Measurements from ENCODE around the gene TMTC4. TPM values are rescaled to one million over a fixed set of nuclear protein-coding genes. Genes with fewer than 3 reads are reported as not detected.
"Not testable (repeated sequence)": the region's sequence is repeated elsewhere in the genome, so short reads cannot be mapped to it uniquely, and the experiment has no call there.

Gene TMTC4
- total RNA-seq, 1 experiment from 2014 or later: 45.5 TPM

DNA sequence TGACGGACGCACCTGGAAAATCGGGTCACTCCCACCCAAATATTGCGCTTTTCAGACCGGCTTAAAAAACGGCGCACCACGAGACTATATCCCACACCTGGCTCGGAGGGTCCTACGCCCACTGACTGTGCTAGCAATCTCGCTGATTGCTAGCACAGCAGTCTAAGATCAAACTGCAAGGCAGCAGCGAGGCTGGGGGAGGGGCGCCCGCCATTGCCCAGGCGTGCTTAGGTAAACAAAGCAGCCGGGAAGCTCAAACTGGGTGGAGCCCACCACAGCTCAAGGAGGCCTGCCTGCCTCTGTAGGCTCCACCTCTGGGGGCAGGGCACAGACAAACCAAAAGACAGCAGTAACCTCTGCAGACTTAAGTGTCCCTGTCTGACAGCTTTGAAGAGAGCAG lies 23.7 kb upstream of the TMTC4 start:
- H3K27me3 Mint-ChIP-seq (ENCODE audit: low read depth); POLR2A ChIA-PET; H3K36me3 Mint-ChIP-seq; H3K27ac Mint-ChIP-seq; H3K9me3 Mint-ChIP-seq; ATAC-seq; CTCF ChIA-PET: not testable (repeated sequence)
- Mint-ChIP-seq H3K4me1 (peaks cover 18% of the 10 kb centered on the region), H3K4me3 (peak overlapping the region; percentile 51)
- peak; percentile 35 for DNase-seq (ENCODE audit: low spot score)

DNA sequence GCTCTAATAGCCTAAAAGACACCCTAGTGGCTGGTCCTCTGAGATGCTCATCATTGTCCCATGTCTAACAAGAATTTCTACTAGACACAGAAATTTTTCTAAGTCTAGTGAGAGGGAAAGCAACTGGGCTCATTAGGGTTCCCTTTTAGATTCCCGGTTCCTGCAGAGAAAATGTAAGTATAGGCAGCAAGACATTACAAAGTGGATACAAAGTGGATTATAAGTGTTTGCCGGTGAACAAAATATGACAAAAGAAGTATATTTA lies 20.8 kb upstream of the TMTC4 start:
- Mint-ChIP-seq H3K9me3 (peaks cover 24% of the 10 kb centered on the region), H3K27me3 (ENCODE audit: low read depth) (peaks cover 5% of the 10 kb centered on the region; the same call in 1 of the 2 replicates), H3K27ac (no peak overlapping the region), H3K36me3 (peaks cover 13% of the 10 kb centered on the region), H3K4me3 (no peak overlapping the region), H3K4me1 (peaks cover 18% of the 10 kb centered on the region)
- CTCF ChIA-PET: interaction anchor here (0.8 to 1.5 kb wide), 5 partner anchors 13 to 120 kb away, joined by 3 to 8 read pairs (median 4); partner anchors contain the start of gene TMTC4
- DNase-seq (ENCODE audit: low spot score): no peak
- TF ChIP-seq FOXK1 (CRISPR knock-in tag; IDR thresholded peaks at IDR 0.05) (no peak), CREB1 (CRISPR knock-in tag; IDR thresholded peaks at IDR 0.05) (no peak), JAZF1 (CRISPR knock-in tag; IDR thresholded peaks at IDR 0.05) (no peak), CREM (CRISPR knock-in tag; IDR thresholded peaks at IDR 0.05) (no peak), MXD4 (CRISPR knock-in tag; IDR thresholded peaks at IDR 0.05; ENCODE audit: borderline replicate concordance) (no peak), GTF2I (CRISPR knock-in tag; conservative IDR thresholded peaks at IDR 0.05) (no peak), ETV6 (CRISPR knock-in tag; IDR thresholded peaks at IDR 0.05) (no peak), MYBL2 (CRISPR knock-in tag; IDR thresholded peaks at IDR 0.05) (no peak), ELF4 (CRISPR knock-in tag; IDR thresholded peaks at IDR 0.05; ENCODE audit: low read depth) (no peak), ZNF219 (CRISPR knock-in tag; IDR thresholded peaks at IDR 0.05; ENCODE audit: borderline replicate concordance) (no peak), SP1 (CRISPR knock-in tag; conservative IDR thresholded peaks at IDR 0.05) (no peak), HMGA2 (CRISPR knock-in tag; IDR thresholded peaks at IDR 0.05) (no peak)
- TF ChIP-seq, protein P1, sequence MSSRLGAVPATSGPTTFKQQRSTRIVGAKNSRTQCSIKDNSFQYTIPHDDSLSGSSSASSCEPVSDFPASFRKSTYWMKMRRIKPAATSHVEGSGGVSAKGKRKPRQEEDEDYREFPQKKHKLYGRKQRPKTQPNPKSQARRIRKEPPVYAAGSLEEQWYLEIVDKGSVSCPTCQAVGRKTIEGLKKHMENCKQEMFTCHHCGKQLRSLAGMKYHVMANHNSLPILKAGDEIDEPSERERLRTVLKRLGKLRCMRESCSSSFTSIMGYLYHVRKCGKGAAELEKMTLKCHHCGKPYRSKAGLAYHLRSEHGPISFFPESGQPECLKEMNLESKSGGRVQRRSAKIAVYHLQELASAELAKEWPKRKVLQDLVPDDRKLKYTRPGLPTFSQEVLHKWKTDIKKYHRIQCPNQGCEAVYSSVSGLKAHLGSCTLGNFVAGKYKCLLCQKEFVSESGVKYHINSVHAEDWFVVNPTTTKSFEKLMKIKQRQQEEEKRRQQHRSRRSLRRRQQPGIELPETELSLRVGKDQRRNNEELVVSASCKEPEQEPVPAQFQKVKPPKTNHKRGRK (CRISPR knock-in tag; IDR thresholded peaks at IDR 0.05; ENCODE audit: borderline replicate concordance): no peak
- TF ChIP-seq, protein P2, sequence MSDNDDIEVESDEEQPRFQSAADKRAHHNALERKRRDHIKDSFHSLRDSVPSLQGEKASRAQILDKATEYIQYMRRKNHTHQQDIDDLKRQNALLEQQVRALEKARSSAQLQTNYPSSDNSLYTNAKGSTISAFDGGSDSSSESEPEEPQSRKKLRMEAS (CRISPR knock-in tag; IDR thresholded peaks at IDR 0.05): no peak
- TF ChIP-seq, protein P3, sequence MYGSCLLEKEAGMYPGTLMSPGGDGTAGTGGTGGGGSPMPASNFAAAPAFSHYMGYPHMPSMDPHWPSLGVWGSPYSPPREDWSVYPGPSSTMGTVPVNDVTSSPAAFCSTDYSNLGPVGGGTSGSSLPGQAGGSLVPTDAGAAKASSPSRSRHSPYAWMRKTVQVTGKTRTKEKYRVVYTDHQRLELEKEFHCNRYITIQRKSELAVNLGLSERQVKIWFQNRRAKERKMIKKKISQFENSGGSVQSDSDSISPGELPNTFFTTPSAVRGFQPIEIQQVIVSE (CRISPR knock-in tag; IDR thresholded peaks at IDR 0.05; ENCODE audit: borderline replicate concordance): no peak
- TF ChIP-seq, protein P4, sequence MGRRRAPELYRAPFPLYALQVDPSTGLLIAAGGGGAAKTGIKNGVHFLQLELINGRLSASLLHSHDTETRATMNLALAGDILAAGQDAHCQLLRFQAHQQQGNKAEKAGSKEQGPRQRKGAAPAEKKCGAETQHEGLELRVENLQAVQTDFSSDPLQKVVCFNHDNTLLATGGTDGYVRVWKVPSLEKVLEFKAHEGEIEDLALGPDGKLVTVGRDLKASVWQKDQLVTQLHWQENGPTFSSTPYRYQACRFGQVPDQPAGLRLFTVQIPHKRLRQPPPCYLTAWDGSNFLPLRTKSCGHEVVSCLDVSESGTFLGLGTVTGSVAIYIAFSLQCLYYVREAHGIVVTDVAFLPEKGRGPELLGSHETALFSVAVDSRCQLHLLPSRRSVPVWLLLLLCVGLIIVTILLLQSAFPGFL (CRISPR knock-in tag; IDR thresholded peaks at IDR 0.05; ENCODE audit: borderline replicate concordance): no peak
- ATAC-seq: no peak
- POLR2A ChIA-PET: no interaction called here

DNA sequence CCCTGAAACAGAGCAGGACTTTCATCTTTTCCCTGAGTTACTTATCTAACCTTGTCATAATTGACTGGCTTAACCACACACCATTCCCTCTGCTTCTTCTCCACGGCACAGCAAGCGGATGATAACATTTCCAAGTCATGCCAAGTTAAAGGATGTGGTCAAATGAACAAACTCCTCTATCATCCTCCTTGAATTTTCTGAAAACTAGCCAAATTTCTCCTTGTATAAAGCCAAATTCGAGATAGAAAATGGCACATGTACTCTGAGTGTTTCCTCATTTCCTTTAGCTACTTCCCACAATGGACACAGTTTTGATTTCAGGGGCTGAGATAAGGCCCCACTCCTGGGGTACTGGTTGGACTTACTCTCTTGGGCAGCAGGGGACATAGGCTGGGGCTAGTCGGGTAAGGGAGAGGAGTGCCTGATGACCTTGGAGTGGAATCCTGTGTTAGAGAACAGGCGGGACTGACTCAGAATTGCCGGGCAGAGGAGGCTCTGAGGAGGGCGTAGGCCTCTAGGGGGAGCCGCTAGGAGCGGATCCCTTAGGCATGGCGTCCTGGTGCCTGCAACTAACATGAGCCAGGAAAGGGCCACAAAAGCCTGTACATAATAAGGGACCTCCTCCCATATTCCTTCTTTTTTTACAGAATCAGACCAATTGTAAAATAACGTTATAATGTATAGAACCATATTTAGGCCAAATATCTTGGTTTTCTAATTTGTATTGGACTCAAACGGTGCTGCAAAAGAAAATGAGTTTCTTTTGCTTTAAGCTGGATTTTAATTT lies 20.3 kb upstream of the TMTC4 start:
- Mint-ChIP-seq H3K4me3 (no peak overlapping the region), H3K36me3 (peaks cover 17% of the 10 kb centered on the region), H3K27ac (no peak overlapping the region), H3K27me3 (ENCODE audit: low read depth) (peaks cover 5% of the 10 kb centered on the region; the same call in 1 of the 2 replicates), H3K9me3 (peaks cover 29% of the 10 kb centered on the region), H3K4me1 (peaks cover 18% of the 10 kb centered on the region)
- CTCF ChIA-PET: interaction anchor here (0.8 to 1.5 kb wide), 6 partner anchors 14 to 121 kb away, joined by 3 to 8 read pairs (median 4); partner anchors contain the start of gene TMTC4
- ATAC-seq: peak; percentile 100
- peak; percentile 79 for DNase-seq (ENCODE audit: low spot score)
- POLR2A ChIA-PET: no interaction called here
- TF ChIP-seq TEAD4 (CRISPR knock-in tag; IDR thresholded peaks at IDR 0.05) (no peak), ESRRA (CRISPR knock-in tag; IDR thresholded peaks at IDR 0.05; ENCODE audit: borderline replicate concordance) (no peak)
- TF ChIP-seq, protein P5, sequence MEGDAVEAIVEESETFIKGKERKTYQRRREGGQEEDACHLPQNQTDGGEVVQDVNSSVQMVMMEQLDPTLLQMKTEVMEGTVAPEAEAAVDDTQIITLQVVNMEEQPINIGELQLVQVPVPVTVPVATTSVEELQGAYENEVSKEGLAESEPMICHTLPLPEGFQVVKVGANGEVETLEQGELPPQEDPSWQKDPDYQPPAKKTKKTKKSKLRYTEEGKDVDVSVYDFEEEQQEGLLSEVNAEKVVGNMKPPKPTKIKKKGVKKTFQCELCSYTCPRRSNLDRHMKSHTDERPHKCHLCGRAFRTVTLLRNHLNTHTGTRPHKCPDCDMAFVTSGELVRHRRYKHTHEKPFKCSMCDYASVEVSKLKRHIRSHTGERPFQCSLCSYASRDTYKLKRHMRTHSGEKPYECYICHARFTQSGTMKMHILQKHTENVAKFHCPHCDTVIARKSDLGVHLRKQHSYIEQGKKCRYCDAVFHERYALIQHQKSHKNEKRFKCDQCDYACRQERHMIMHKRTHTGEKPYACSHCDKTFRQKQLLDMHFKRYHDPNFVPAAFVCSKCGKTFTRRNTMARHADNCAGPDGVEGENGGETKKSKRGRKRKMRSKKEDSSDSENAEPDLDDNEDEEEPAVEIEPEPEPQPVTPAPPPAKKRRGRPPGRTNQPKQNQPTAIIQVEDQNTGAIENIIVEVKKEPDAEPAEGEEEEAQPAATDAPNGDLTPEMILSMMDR (IDR thresholded peaks at IDR 0.05): peak; percentile 28; the same call in 1 of the 2 replicates
- TF ChIP-seq, protein P6, sequence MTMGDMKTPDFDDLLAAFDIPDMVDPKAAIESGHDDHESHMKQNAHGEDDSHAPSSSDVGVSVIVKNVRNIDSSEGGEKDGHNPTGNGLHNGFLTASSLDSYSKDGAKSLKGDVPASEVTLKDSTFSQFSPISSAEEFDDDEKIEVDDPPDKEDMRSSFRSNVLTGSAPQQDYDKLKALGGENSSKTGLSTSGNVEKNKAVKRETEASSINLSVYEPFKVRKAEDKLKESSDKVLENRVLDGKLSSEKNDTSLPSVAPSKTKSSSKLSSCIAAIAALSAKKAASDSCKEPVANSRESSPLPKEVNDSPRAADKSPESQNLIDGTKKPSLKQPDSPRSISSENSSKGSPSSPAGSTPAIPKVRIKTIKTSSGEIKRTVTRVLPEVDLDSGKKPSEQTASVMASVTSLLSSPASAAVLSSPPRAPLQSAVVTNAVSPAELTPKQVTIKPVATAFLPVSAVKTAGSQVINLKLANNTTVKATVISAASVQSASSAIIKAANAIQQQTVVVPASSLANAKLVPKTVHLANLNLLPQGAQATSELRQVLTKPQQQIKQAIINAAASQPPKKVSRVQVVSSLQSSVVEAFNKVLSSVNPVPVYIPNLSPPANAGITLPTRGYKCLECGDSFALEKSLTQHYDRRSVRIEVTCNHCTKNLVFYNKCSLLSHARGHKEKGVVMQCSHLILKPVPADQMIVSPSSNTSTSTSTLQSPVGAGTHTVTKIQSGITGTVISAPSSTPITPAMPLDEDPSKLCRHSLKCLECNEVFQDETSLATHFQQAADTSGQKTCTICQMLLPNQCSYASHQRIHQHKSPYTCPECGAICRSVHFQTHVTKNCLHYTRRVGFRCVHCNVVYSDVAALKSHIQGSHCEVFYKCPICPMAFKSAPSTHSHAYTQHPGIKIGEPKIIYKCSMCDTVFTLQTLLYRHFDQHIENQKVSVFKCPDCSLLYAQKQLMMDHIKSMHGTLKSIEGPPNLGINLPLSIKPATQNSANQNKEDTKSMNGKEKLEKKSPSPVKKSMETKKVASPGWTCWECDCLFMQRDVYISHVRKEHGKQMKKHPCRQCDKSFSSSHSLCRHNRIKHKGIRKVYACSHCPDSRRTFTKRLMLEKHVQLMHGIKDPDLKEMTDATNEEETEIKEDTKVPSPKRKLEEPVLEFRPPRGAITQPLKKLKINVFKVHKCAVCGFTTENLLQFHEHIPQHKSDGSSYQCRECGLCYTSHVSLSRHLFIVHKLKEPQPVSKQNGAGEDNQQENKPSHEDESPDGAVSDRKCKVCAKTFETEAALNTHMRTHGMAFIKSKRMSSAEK (CRISPR knock-in tag; IDR thresholded peaks at IDR 0.05; ENCODE audit: borderline replicate concordance): 0 out of 2 replicates have a peak, but pooled peaks have one; percentile 18
